HG02870 (cell line): ENCODE data around the gene DOCK2.
"Not testable (repeated sequence)": the region's sequence is repeated elsewhere in the genome, so short reads cannot be mapped to it uniquely, and the experiment has no call there.

ENCODE experiments used
- ATAC-seq: cut with Tn5 transposase; IDR thresholded peaks from one replicate; pipeline ENCODE4 v1.9.1; 2021; ENCODE audit warnings: mild to moderate bottlenecking, moderate library complexity; ENCODE audit not compliant: unreplicated experiment

Gene DOCK2

DNA sequence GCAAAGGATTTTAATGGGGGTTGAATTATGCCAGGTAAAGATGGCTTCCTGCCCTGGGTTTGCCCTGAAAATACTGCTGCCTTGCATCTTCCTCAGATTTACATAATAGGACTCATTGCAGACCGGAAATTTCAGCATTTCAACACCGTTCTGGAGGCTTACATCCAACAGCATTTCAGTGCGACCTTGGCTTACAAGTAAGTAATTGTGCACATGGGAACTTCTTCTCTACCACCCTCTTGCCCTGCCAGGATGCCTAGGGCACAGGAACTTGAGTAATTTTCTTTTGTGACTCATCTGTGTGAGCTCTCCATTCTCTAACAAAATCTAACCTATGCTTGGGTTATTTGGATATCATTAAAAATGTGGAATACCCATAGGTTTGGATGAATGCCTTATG, 80.2 kb downstream of the DOCK2 start:
- ATAC-seq: no peak

DNA sequence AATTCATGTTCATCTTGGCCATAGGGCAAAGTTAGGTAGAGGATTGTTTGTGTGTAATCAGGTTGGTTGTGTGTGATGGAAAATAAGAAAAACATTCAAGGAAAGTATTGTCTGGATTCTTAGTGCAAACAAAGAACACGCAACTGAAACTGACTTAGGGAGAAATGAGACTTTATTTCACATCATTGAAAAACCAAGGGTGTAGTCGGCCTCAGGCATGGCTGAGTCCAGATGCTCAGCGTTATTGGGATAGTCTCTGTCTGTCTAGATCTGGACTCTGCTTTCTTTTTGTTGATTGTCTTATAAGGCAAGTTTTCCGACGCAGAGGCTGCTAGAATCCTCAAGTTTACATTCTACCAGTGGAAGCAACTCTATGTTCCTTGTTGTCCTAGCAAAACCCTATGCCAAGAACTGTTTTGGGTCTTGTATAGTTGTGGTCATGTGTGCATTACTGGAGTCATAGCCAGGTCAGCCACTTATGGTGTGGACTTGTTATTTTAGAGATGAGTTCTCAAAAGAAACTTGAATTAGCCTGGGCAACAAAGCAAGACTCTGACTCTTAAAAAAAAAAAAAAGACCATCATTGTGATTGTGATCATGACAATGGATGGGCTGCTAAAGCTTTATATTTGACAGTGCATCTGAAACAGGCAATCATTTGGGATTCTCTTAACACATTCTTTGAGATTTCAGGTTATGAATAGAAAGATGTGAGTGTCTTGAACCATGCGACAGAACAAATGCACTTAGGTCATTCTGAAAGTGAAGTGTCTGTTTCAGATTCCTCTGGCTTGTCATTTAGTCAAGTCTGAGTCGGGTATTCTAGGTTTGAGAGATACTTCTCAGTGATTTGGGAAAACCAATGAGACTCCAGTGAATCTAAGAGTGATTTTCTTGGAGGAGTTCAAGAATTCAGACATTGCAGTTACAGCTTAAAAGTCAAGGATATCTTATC, 82.6 kb downstream of the DOCK2 start:
- ATAC-seq: peak; percentile 87

GRCh38 chr5:169721771-169722170, 84.7 kb downstream of the DOCK2 start:
- ATAC-seq: no peak

DNA sequence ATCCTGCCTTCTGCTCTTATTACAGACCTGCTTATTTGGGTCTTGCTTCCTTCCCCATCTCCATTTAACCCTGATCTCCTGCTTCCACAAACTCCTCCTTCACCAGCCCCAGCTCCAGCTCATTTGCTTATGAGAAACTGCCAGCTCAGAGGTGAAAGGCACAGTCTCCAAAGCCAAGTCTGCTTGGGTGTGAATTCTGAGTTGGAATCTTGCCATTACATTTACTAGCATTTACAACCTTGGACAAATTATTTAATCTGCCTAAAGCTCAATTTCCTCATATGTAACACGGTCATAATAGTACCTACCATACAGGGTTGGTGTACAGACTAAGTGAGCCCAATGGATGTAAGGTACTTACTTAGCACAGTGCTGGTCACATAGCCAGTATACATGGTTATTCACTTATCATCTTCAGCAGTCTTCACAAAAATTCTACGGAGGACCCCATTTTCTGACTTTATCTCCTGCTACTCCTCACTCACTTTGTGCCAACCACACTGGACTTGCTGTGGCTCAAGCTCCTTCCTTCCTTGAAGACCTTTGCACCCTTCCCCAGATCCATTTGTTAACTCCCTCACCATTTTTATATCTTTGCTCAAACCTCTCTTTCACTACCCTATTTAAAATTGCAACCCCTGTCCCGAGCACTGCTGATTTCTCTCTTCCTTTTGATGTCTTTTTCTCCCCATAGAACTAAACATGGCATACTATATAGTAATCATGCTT, 86.2 kb downstream of the DOCK2 start:
- ATAC-seq: no peak

GRCh38 chr5:169724303-169725087, 87.4 kb downstream of the DOCK2 start:
- ATAC-seq: no peak

- not testable (repeated sequence) for ATAC-seq
Measured at GRCh38 chr5:169725665-169726064, 88.6 kb downstream of the DOCK2 start.

- no peak for ATAC-seq
Measured at GRCh38 chr5:169728418-169728817, 91.3 kb downstream of the DOCK2 start.

GRCh38 chr5:169731221-169731620, 94.1 kb downstream of the DOCK2 start:
- no peak for ATAC-seq

- ATAC-seq: no peak
Measured at GRCh38 chr5:169732841-169733240, 95.8 kb downstream of the DOCK2 start.

DNA sequence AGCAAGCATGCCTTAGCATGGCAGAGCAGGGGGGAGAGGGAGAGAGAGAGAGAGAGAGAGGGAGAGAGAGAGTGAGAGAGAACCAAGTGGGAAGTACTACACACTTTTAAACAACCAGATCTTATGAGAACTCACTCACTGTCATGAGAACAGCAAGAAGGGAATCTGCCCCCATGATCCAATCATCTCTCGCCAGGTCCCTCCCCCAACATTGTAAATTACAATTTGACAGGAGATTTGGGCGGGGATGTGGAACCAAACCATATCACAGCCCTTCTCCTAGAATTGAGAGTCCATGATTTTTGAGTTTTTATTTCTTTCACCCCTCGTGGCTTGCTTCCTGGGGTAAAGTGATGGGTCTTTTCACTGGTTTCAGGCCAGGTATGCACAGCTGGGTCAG, 98.8 kb downstream of the DOCK2 start:
- no peak for ATAC-seq

GRCh38 chr5:169736653-169737052, 99.6 kb downstream of the DOCK2 start:
- peak; percentile 62 for ATAC-seq

DNA sequence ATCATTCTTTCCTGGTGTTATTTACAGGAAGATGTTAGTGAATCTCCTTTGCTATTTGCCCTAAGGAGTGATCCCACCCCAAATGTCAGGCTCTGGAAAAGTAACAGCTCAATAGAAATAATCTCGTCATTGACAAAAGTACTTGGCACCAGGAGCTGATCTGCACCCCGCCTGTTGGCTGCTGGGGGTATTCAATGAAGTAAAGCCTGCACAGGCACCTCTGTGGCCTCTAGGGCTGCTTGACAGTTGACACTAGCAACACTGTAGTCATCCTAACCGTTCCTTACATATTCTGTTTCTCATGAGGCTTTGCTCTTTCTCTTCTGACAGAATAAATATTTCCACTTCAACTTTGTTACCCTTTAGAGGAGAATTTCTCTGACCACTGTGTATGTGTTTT, 103.4 kb downstream of the DOCK2 start:
- ATAC-seq: no peak

DNA sequence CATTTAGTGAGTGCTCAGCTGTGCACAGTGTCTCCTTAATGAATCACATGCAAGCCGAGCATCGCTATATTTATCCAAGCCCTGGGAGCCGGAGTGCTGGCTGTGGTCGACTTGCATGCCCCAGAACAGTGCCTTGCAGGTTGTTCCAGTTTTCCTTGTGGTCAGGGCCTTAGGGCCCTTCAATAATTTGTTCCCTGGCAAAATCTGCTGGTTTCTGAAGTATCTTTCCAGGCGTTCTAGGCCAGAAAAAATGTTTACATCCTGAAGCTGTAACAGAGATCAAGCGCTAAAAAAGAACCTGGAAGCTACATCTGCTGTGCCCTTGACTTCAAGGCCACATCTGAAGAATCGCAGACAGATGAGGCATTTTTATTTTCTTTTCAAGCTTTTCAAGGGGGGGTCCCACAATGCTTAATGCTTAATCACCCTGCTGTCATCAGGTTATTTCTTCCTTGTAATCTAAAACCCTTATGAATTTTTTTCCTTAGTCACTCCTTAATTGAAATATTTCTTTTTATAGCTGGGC, 105.8 kb downstream of the DOCK2 start:
- no peak for ATAC-seq

GRCh38 chr5:169744336-169744735, 107.3 kb downstream of the DOCK2 start:
- no peak for ATAC-seq

GRCh38 chr5:169745441-169746146, 108.5 kb downstream of the DOCK2 start:
- ATAC-seq: no peak

- ATAC-seq: no peak
Measured at GRCh38 chr5:169746147-169746694, 109.1 kb downstream of the DOCK2 start.

DNA sequence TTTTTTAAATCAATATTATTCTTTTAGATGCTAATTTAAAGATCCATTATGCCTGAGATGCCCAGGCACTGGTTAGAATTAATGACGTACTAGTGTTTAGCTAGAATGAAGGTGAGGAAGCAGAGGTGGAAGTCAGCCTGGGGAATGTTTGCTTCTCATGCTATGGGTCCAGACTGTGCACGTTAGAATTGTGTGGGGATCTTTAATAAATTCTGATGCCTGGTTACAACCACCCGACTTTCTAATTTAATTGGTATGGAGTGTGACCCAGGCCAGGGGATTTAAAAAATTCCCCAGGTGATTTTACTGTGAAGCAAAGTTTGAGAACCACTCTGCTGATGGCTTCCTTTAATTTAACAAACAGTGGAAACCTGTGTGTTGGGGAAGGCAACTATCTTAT, 111.1 kb downstream of the DOCK2 start:
- no peak for ATAC-seq

GRCh38 chr5:169749295-169749694, 112.2 kb downstream of the DOCK2 start:
- ATAC-seq: no peak

- no peak for ATAC-seq
Measured at GRCh38 chr5:169751490-169751889, 114.4 kb downstream of the DOCK2 start.

DNA sequence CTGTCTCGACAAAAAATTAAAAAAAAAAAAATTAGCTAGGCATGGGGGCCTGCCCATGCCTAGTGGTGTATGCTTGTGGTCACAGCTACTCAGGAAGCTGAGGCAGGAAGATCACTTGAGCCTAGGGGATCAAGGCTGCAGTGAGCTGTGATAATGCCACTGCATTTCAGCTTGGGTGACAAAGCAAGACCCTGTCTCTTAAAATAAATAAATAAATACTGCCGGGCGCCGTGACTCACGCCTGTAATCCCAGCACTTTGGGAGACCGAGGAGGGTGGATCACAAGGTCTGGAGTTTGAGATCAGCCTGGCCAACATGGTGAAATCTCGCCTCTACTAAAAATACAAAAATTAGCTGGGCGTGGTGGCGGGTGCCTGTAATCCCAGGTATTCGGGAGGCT, 115.5 kb downstream of the DOCK2 start:
- ATAC-seq: not testable (repeated sequence)
